ENCODE measurements around the gene HBG2.
"Not testable (repeated sequence)": the region's sequence is repeated elsewhere in the genome, so short reads cannot be mapped to it uniquely, and the experiment has no call there.

The HBG2 gene

GRCh38 chr11:5281596-5281995 lies 27.0 kb upstream of the HBG2 start:
- DNase-seq (ENCODE audit: low spot score) = no peak

GRCh38 chr11:5280582-5281102 lies 26.1 kb upstream of the HBG2 start:
- DNase-seq (ENCODE audit: low spot score) = no peak

- no peak for DNase-seq (ENCODE audit: low spot score)
Measured at GRCh38 chr11:5279471-5280090, 25.0 kb upstream of the HBG2 start.

- DNase-seq (ENCODE audit: low spot score) = no peak
Measured at GRCh38 chr11:5277807-5278382, 23.3 kb upstream of the HBG2 start.

GRCh38 chr11:5276697-5277096 lies 22.1 kb upstream of the HBG2 start:
- DNase-seq (ENCODE audit: low spot score) = no peak

- DNase-seq (ENCODE audit: low spot score) = no peak
Measured at GRCh38 chr11:5275369-5276110, 21.0 kb upstream of the HBG2 start.

GRCh38 chr11:5274395-5274794 lies 19.8 kb upstream of the HBG2 start:
- DNase-seq (ENCODE audit: low spot score) = no peak

GRCh38 chr11:5272395-5273017 lies 17.9 kb upstream of the HBG2 start:
- no peak for DNase-seq (ENCODE audit: low spot score)

- DNase-seq (ENCODE audit: low spot score) = no peak
Measured at GRCh38 chr11:5269715-5270147, 15.2 kb upstream of the HBG2 start, which contains the start of gene HBE1. TSS of gene HBE1 (minus strand) at chr11:5269945. CDS start at chr11:5269890, 55 bp downstream.

GRCh38 chr11:5267033-5267563 lies 12.5 kb upstream of the HBG2 start:
- DNase-seq (ENCODE audit: low spot score) = no peak

GRCh38 chr11:5266609-5267008 lies 12.0 kb upstream of the HBG2 start:
- DNase-seq (ENCODE audit: low spot score) = no peak

- no peak for DNase-seq (ENCODE audit: low spot score)
Measured at GRCh38 chr11:5265832-5266231, 11.3 kb upstream of the HBG2 start.

GRCh38 chr11:5258543-5259262 lies 4.1 kb upstream of the HBG2 start:
- DNase-seq (ENCODE audit: low spot score) = no peak

- no peak for DNase-seq (ENCODE audit: low spot score)
Measured at GRCh38 chr11:5257296-5257695, 2.7 kb upstream of the HBG2 start.

- DNase-seq (ENCODE audit: low spot score) = not testable (repeated sequence)
Measured at GRCh38 chr11:5254023-5254422, 558 bp downstream of the HBG2 start.

- DNase-seq (ENCODE audit: low spot score) = not testable (repeated sequence)
Measured at GRCh38 chr11:5253440-5253839, 1.1 kb downstream of the HBG2 start.

GRCh38 chr11:5252919-5253265 lies 1.7 kb downstream of the HBG2 start:
- DNase-seq (ENCODE audit: low spot score) = no peak

GRCh38 chr11:5252192-5252918 lies 2.2 kb downstream of the HBG2 start:
- DNase-seq (ENCODE audit: low spot score) = no peak

- no peak for DNase-seq (ENCODE audit: low spot score)
Measured at GRCh38 chr11:5251746-5252145, 2.8 kb downstream of the HBG2 start.

GRCh38 chr11:5250543-5251204 lies 3.9 kb downstream of the HBG2 start:
- DNase-seq (ENCODE audit: low spot score) = no peak

Data from HuH-7.5 (cell line).